ENCODE measurements around the gene BCKDK. TPM values are rescaled to one million over a fixed set of nuclear protein-coding genes. Genes with fewer than 3 reads are reported as not detected.

Gene BCKDK
- total RNA-seq, 1 experiment from 2014 or later: 57.0 TPM

DNA sequence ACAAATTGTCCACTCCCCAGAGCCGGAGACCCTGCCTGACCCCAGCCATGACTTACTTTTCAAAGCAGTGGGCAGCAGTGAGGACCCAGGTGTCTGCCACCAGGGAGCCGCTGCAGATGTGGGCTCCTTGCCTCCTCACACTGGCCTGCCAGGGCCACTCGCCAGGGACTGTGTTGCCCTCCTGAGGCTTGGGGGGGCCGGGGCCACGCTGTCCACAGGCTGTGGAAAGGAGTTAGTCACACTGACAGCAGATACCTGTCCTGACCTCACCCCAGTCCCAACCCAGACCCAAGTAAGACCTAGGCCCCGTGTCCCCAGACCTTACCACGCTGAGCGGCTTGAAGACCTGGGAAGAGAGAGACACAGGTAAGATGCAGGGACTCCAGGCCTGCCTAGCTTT is 20.7 kb upstream of the BCKDK start:
- no CpG with 5 or more reads among the region's 8 CpGs for WGBS (ENCODE audit: extremely low coverage, insufficient read length, low lambda C conversion rate)
- no peaks in the 10 kb centered on the region for H3K9me3 ChIP-seq (ENCODE audit: control insufficient read depth, low read depth, low read length)
- no peak overlapping the region for H3K27ac Mint-ChIP-seq
- no peak overlapping the region for H3K56ac ChIP-seq (ENCODE audit: insufficient read length, low read depth, low read length)
- no peak for DNase-seq
- no peak overlapping the region for H4K8ac ChIP-seq (replicated peaks; ENCODE audit: insufficient read length, low read depth, low read length)
- H2BK20ac ChIP-seq (ENCODE audit: low read depth, low read length, poor library complexity, severe bottlenecking): no peak overlapping the region
- H2BK120ac ChIP-seq (ENCODE audit: low read depth, low read length, poor library complexity, severe bottlenecking): no peak overlapping the region
- no peak overlapping the region for H2AFZ ChIP-seq (ENCODE audit: low read length)
- H3K27ac ChIP-seq (ENCODE audit: insufficient read length, low read depth, low read length): no peak overlapping the region
- H3K9me3 Mint-ChIP-seq: no peaks in the 10 kb centered on the region
- TF ChIP-seq, protein P1, sequence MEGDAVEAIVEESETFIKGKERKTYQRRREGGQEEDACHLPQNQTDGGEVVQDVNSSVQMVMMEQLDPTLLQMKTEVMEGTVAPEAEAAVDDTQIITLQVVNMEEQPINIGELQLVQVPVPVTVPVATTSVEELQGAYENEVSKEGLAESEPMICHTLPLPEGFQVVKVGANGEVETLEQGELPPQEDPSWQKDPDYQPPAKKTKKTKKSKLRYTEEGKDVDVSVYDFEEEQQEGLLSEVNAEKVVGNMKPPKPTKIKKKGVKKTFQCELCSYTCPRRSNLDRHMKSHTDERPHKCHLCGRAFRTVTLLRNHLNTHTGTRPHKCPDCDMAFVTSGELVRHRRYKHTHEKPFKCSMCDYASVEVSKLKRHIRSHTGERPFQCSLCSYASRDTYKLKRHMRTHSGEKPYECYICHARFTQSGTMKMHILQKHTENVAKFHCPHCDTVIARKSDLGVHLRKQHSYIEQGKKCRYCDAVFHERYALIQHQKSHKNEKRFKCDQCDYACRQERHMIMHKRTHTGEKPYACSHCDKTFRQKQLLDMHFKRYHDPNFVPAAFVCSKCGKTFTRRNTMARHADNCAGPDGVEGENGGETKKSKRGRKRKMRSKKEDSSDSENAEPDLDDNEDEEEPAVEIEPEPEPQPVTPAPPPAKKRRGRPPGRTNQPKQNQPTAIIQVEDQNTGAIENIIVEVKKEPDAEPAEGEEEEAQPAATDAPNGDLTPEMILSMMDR (conservative IDR thresholded peaks at IDR 0.05): no peak
- no peak overlapping the region for H3T11ph ChIP-seq (ENCODE audit: low read length)
- no peaks in the 10 kb centered on the region; a peak in 1 of 4 replicates for H3K4me1 Mint-ChIP-seq
- H3K4me3 Mint-ChIP-seq: no peak overlapping the region
- H3K4ac ChIP-seq (ENCODE audit: low read depth, low read length): no peak overlapping the region
- H3K27me3 Mint-ChIP-seq (ENCODE audit: low read depth): no peaks in the 10 kb centered on the region
- H3K79me1 ChIP-seq (ENCODE audit: insufficient read depth, low read depth, low read length, poor library complexity, severe bottlenecking): peaks cover 2% of the 10 kb centered on the region
- H3K9ac ChIP-seq (ENCODE audit: extremely low read depth, insufficient read length, low read length): no peak overlapping the region
- no peak overlapping the region for H3K23ac ChIP-seq (ENCODE audit: insufficient read length, low read depth, low read length)
- no peak overlapping the region for H2AK5ac ChIP-seq (ENCODE audit: insufficient read length, low read length)
- H3K14ac ChIP-seq (ENCODE audit: insufficient read depth, low read length): no peak overlapping the region
- H3K23me2 ChIP-seq (ENCODE audit: insufficient read length, low read depth, low read length, poor library complexity, severe bottlenecking): no peaks in the 10 kb centered on the region
- no peak overlapping the region for H2BK12ac ChIP-seq (ENCODE audit: insufficient read length, low read depth, low read length)
- peaks cover 2% of the 10 kb centered on the region; the same call in 1 of the 2 replicates for H3K79me2 ChIP-seq (ENCODE audit: insufficient read depth, low read length)
- H4K5ac ChIP-seq (ENCODE audit: insufficient read length, low read depth, low read length): no peak overlapping the region
- H2BK5ac ChIP-seq (ENCODE audit: insufficient read length, low read length): no peak overlapping the region
- no peak overlapping the region for H2BK15ac ChIP-seq (ENCODE audit: low read depth, low read length)
- H4K91ac ChIP-seq (ENCODE audit: insufficient read length, low read depth, low read length): no peak overlapping the region
- no peaks in the 10 kb centered on the region for H3K27me3 ChIP-seq (ENCODE audit: insufficient read depth, low read length)
- H3K36me3 Mint-ChIP-seq (ENCODE audit: insufficient read depth in 1 of 3, low read depth in 3 of 3): peaks cover 5 to 31% (median 26%) of the 10 kb centered on the region in 3 experiments; a peak in 6 of 7 replicates
- no peak overlapping the region for H3K4me2 ChIP-seq (ENCODE audit: insufficient read depth, insufficient read length, low read length)
- H3K18ac ChIP-seq (ENCODE audit: insufficient read length, low read depth, low read length): no peak overlapping the region
- no peaks in the 10 kb centered on the region for H3K4me1 ChIP-seq (ENCODE audit: insufficient read depth, low read length)
- no peaks in the 10 kb centered on the region for H4K20me1 ChIP-seq (ENCODE audit: control insufficient read depth, insufficient read depth, insufficient read length)

Data from H9 (cell line).